ENCODE data around the gene STUM. TPM values are rescaled to one million over a fixed set of nuclear protein-coding genes. Genes with fewer than 3 reads are reported as not detected.
A peak's percentile ranks its signal among the peaks of the same experiment; 100 is the strongest.

STUM gene
- total and polyA plus RNA-seq, 2 experiments from 2014 or later = 0.23 to 1.3 TPM

- Histone ChIP-seq H3F3A (replicated peaks; ENCODE audit: low read depth) (0 out of 2 replicates have a peak, but pooled peaks cover 2% of the 10 kb centered on the region), H3K36me3 (ENCODE audit: insufficient read depth) (no peaks in the 10 kb centered on the region), H3K27me3 (ENCODE audit: insufficient read depth) (no peaks in the 10 kb centered on the region), H3K9me2 (ENCODE audit: insufficient read depth) (no peaks in the 10 kb centered on the region), H3K79me2 (replicated peaks; ENCODE audit: insufficient read depth) (no peaks in the 10 kb centered on the region), H2AFZ (no peak overlapping the region), H3K4me1 (ENCODE audit: insufficient read depth) (peaks cover 4% of the 10 kb centered on the region; the same call in 1 of the 2 replicates), H3K4me2 (no peak overlapping the region), H4K20me1 (replicated peaks; ENCODE audit: insufficient read depth) (no peaks in the 10 kb centered on the region), H3K4me3 (no peak overlapping the region), H3K27ac (ENCODE audit: low read depth) (no peak overlapping the region)
- no peak for TF ChIP-seq CREB1 (CRISPR knock-in tag; IDR thresholded peaks at IDR 0.05; ENCODE audit: low read depth)
- TF ChIP-seq NANOG (IDR thresholded peaks at IDR 0.05; ENCODE audit: borderline replicate concordance) = no peak
- TF ChIP-seq ZNF114 (CRISPR knock-in tag; IDR thresholded peaks at IDR 0.05) = no peak
- no peak for TF ChIP-seq REST (IDR thresholded peaks at IDR 0.05; ENCODE audit: unreplicated experiment)
- peaks cover 25% of the 10 kb centered on the region for H3K4me1 Mint-ChIP-seq
- no peak overlapping the region for H3K4me3 Mint-ChIP-seq
- peaks cover 14% of the 10 kb centered on the region for H3K27me3 Mint-ChIP-seq (ENCODE audit: insufficient read depth, low read depth, poor library complexity)
- no peaks in the 10 kb centered on the region for H3K9me3 Mint-ChIP-seq
- DNase-seq (ENCODE audit: low spot score) (no peak), ATAC-seq (peak; percentile 8)
- no peak overlapping the region for H3K27ac Mint-ChIP-seq
- H3K36me3 Mint-ChIP-seq (ENCODE audit: low read depth) = no peaks in the 10 kb centered on the region
Observed at GRCh38 chr1:226635456-226635941, 86.9 kb downstream of the STUM start.

DNA sequence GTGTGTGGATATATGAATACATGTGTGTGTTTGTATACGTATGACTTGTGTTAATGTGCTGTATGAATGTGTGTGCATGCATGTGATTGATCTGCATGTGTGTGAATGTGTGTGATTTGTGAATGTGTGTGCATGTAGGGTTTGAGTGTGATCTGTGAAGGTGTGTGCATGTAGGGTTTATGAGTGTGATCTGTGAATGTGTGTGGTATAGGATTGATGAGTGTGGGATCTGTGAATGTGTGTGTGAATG lies 88.2 kb downstream of the STUM start:
- H3K27ac Mint-ChIP-seq = no peak overlapping the region
- H3K9me3 Mint-ChIP-seq = no peaks in the 10 kb centered on the region
- H3K36me3 Mint-ChIP-seq (ENCODE audit: low read depth) = no peaks in the 10 kb centered on the region
- DNase-seq (ENCODE audit: low spot score) (no peak), ATAC-seq (no peak)
- no peak overlapping the region for H3K4me2 ChIP-seq
- no peaks in the 10 kb centered on the region for H4K20me1 ChIP-seq (replicated peaks; ENCODE audit: insufficient read depth)
- 0 out of 2 replicates have a peak, but pooled peaks cover 2% of the 10 kb centered on the region for H3F3A ChIP-seq (replicated peaks; ENCODE audit: low read depth)
- H3K27ac ChIP-seq (ENCODE audit: low read depth) = no peak overlapping the region
- H3K36me3 ChIP-seq (ENCODE audit: insufficient read depth) = no peaks in the 10 kb centered on the region
- H2AFZ ChIP-seq = no peak overlapping the region
- no peaks in the 10 kb centered on the region for H3K79me2 ChIP-seq (replicated peaks; ENCODE audit: insufficient read depth)
- no peaks in the 10 kb centered on the region for H3K9me2 ChIP-seq (ENCODE audit: insufficient read depth)
- H3K4me1 Mint-ChIP-seq = peaks cover 31% of the 10 kb centered on the region
- no peaks in the 10 kb centered on the region for H3K27me3 ChIP-seq (ENCODE audit: insufficient read depth)
- H3K4me3 Mint-ChIP-seq = no peak overlapping the region
- H3K27me3 Mint-ChIP-seq (ENCODE audit: insufficient read depth, low read depth, poor library complexity) = peaks cover 15% of the 10 kb centered on the region
- no peak overlapping the region for H3K4me3 ChIP-seq
- no peak for TF ChIP-seq REST (IDR thresholded peaks at IDR 0.05; ENCODE audit: unreplicated experiment)
- H3K4me1 ChIP-seq (ENCODE audit: insufficient read depth) = peaks cover 4% of the 10 kb centered on the region; the same call in 1 of the 2 replicates
